ENCODE data around the gene REPS2.

DNA sequence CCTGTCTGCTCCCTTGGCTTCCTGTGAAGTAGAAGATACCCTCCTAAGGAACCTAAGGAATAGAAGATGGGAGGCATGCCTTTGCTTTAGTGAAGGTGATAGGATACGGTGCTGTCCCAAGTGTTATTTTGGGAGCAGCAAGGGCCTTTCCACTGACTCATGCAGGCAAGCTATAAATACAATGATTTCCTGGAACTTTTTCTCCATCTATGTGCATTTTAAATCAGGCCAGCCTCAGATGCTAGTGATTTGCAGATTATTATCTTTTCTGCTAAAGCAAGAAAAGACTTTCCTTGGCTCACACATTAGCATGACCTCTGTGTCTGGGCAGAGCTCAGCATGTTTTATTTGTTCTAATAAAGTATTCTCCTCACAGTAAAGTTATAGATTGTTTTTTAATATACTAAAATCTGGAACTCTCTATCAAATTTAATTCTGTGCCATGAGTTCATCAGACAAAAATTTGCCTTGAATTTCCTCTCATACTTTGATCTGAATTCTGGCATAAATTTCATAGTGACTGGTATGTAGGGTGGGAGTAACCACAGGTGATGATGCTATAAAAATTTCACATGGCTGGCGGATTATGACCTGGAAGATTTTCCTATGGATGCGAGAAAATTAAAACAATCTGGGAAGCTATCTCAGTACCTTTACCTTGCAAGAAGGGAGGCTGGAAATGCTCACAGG lies 131.7 kb downstream of the REPS2 start:
- TF ChIP-seq POLR2A (IDR thresholded peaks at IDR 0.05), result no peak
- no peak for TF ChIP-seq CTCF (IDR thresholded peaks at IDR 0.05)
